ENCODE data around the gene GNAL.
"Not testable (repeated sequence)": the region's sequence is repeated elsewhere in the genome, so short reads cannot be mapped to it uniquely, and the experiment has no call there.

Gene GNAL

DNA sequence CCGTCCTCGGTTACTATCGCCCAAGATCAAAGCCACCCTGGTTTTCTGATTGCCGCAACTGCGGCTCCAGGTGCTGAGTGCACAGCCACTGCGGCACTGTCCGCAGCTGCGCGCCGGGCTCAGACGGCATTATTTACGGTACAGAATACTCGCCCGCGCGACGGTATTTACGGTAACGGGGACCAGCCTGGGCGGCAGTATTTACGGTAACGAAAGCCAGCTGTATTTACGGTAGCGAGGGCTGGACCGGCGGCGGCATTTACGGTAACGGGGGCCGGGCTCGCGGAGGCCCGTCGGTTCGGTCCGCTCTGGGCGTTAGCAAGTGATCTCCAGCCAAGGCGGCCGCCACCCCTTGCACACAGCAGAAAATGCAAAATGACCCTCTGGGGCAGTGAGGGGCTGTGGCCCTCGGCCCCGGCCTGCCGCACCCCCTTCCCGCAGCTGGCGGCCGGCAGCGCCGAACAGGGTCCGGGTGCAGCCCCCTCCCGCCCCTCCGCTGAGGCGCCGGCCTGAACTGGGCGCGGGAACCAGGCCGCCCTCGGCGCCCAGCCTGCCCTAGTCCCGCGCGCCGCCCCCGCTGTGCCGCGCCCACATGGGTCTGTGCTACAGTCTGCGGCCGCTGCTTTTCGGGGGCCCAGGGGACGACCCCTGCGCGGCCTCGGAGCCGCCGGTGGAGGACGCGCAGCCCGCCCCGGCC lies at the start of gene GNAL:
Gene GNAL, plus strand, starts transcription at position 293 of the 697 bp plus-strand sequence. Its CDS starts 300 bp downstream, at position 593.
- DNase-seq (ENCODE audit: low read depth): peak; percentile 10

DNA sequence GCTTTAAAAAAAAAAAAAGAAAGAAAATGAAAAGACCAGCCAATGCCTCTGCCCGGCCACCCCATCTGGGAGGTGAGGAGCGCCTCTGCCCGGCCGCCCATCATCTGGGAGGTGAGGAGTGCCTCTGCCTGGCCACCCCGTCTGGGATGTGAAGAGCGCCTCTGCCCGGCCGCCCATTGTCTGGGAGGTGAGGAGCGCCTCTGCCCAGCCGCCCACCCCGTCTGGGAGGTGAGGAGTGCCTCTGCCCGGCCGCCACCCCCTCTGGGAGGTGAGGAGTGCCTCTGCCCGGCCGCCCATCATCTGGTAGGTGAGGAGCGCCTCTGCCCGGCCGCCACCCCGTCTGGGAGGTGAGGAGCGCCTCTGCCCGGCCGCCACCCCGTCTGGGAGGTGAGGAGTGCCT lies 41.8 kb upstream of the GNAL start:
- DNase-seq (ENCODE audit: low read depth): not testable (repeated sequence)

DNA sequence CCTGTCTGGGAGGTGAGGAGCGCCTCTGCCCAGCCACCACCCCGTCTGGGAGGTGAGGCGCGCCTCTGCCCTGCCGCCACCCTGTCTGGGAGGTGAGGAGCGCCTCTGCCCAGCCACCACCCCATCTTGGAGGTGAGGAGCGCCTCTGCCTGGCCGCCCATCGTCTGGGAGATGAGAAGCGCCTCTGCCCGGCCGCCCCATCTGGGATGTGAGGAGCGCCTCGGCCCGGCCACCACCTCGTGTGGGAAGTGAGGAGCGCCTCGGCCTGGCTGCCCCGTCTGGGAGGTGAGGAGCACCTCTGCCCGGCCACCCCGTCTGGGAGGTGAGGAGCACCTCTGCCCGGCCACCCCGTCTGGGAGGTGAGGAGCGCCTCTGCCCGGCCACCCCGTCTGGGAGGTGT lies 41.3 kb upstream of the GNAL start:
- DNase-seq (ENCODE audit: low read depth): not testable (repeated sequence)

DNA sequence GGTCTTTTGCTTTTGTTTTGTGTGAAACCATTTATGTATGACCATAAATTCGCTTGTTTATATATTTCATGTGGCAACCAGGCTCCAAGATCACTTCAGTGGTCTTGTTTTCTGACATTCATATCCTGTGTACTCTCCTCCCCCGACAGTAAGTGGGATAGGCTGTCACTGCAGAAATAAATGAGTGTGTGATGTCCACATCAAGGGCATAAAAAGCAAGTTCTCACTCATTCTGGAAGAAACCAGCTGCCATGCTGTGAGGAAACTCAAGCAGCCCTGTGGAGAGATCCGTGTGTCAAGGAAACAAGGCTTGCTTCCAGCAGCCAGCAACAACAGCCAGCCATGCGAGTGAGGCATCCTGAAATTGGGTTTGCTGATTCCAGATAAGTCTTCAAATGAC lies 39.2 kb upstream of the GNAL start:
- DNase-seq (ENCODE audit: low read depth): no peak

DNA sequence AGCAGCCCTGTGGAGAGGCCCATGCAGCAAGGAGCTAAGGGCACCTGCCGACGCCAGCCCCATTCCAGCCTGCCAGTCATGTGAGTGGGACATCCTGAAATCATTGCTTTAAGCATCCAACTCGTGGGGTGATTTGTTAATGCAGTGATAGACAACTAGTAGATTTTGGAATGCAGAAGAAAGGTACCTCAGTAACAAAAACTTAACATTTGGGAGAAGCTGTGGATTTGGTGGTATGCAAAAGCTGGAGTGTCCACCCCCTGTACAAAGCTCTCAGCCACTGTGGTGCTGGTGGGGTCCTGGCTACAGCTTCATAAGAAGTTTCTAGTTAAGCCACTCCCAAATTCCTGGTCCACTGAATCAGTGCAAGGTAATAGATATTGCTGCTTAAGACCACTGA lies 37.2 kb upstream of the GNAL start:
- no peak for DNase-seq (ENCODE audit: low read depth)

DNA sequence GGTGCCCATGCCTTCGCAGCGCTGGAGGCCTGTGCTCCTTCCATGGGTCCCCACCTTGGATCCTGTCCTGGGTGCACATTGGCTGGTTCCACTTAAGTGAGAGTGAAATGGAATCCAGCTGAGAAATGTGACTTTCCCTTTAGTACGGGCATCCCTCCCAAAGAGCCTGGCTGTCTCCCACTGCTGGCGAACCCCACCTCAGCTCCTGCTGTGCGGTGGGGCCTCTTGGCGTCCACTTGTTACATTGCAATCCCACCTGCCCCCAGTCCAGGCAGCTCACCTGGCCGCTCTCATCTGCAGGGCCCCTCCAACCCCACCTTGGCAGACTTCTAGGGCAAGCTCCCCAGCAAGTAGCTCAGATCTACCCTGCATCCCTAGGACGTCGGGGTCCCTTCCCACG lies 35.5 kb upstream of the GNAL start:
- DNase-seq (ENCODE audit: low read depth): no peak

DNA sequence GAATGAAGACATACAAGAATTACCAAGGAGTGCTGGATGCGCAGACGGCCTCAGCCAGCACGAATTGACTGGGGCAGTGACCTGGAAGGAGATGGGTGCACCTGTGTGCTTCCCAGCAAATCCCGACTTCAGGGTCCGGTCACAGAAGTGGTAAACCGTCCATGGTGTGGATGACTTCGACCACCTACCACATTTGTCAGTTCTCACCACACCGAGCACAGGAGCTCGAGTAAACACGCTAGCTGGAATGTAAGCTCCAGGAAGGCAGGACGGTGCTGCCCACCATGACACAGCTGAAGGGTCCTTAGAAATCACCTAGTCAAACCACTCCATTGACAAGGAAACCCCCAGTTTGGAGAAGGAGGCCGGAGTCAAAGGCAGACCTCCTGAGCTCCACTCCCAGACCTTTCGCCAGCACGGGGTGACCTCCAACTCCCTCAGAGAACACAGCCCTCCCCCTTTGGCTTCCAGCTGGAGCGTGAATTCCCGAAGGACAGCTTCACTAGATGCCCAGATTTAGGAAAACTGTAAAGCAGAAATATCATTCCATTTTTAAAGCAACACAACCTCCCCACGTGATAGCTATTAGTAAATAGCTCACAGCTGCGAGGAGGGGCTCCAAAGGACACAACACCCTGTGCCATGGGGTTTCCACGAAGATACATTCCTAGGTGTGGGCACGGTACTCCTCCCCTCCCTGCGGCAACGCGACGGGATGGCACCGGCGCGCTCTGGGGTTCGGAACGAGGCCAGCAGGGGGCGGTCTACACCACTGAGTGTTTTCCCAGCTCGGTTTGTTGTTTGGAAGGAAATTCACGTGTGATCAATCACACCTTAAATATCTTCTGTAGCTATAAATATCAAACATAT lies 34.1 kb upstream of the GNAL start:
- DNase-seq (ENCODE audit: low read depth): no peak

DNA sequence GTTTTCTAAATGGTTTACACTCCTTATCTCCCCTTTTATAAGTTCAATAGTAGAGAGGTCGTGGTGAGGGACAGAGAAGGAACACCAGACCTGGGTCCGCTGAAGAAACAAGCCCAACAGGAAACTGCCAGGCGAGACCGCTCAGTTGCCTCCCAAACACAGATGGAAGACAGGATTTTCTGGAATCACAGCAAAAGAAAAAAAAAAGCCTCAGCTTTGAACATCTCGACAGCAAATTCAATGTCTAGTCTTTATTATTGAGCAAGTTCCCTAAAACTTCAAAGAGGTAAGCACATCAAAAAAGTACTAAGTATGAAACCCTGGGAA lies 33.5 kb upstream of the GNAL start:
- no peak for DNase-seq (ENCODE audit: low read depth)

DNA sequence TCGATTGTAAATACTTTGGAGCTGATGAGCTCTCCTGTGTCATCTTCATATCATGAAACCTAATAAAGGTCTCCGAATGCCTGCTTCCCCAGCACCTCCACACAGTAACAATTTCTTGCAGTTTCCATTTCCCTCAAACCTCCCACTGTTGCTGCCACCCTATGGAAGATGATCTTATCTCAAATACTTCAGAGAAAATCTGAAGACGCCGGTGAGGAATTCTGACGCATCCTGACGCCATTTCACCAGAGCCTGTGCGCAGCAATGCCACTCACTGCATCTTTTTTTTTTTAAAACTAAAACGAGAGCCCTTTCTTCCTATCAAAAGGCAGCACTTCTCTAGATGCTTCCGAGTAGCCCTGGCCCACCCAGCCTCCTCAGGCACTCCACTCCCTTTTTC lies 31.9 kb upstream of the GNAL start:
- no peak for DNase-seq (ENCODE audit: low read depth)

DNA sequence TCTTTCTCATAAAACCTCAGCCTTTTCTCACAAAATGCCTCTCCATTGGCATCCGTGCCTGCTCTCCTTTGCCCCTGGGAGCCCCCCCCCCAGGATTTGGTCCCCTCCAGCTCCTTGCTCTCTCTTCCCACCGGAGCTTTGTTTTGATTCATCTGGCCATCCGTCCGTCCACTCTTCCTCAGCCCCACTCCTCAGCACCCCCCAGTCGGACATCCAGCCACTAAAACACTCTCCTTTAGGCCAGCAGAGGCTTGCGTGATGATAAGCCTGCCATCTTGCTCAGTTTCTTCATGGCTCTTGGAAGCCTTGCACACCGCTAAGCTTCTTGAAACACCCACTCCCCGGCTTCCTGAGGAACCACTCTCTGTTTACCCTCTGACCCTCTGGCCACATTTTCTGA lies 31.5 kb upstream of the GNAL start:
- no peak for DNase-seq (ENCODE audit: low read depth)

DNA sequence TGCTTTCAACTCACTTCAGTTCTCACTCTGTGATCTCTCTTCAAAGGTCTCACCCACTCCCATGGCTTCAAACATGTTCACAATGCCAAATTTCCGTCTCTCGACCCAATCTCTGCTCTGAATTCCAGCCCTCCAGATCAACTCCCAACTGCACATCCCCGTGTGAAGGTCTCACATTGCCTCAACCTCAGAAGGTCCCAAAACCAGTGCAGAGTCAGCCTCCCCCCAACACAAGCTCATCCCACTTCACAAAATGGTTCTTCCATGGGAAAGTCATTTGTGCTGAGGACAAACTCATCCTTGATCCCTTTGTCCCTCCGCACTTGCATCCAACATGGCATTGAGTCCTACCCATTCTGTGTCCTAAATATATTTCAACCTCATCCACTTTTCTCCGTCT lies 31.0 kb upstream of the GNAL start:
- DNase-seq (ENCODE audit: low read depth): no peak

DNA sequence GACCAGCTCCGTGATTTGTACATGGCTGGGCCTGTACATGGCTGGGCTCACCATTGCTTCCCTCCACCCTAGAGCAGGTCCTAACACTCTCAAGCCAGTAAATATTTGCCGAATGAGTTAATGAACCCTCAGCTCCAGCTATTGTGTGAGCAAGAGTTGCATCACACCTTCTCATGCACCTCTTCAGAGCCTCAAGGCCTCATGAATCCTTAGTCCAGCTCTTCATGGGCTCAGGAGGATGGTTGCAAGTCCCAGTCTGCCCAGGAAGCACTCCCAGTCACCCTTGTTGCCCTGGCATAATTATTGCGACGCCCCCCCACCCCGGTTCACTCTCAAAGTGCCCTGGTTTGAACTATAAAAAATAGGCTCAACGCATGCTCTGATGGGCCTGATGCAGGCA lies 30.1 kb upstream of the GNAL start:
- DNase-seq (ENCODE audit: low read depth): no peak

DNA sequence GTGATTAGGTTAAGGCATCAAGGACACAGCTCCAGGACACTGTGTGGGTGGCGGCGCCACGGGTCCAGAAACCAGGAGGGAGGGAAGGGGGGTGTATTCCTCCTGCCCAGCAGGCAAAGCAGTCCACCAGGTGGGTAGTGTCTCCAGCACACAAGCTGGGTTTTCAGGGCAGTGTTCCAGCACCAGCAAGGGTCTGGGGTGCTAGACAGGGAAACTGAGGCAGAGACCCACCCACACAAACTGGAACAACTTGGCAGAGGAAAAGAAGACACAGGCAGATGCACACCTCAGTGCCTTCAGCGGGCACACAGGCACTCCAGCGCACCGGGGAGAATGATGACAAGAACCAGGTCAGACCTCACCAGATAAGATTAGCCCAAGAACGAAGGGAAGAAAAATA lies 28.4 kb upstream of the GNAL start:
- DNase-seq (ENCODE audit: low read depth): no peak

DNA sequence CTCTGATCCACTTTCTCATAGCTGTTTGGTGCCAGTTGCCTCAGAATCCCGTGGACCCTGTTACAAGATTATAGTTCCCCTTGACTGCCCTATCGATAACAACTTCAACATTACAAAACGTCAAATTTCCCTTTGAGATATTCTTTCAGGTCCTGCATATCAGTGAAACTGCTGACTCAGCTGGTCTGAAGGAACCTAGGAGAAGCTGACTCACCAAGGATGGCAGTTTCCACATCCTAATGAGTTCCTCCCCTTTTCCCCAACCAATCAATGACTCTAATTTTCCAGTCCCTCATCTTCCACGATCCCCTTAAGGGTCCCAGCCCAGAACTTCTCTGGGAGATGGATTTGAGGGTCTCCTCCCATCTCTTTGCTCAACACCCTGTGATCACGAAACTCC lies 27.6 kb upstream of the GNAL start:
- no peak for DNase-seq (ENCODE audit: low read depth)

DNA sequence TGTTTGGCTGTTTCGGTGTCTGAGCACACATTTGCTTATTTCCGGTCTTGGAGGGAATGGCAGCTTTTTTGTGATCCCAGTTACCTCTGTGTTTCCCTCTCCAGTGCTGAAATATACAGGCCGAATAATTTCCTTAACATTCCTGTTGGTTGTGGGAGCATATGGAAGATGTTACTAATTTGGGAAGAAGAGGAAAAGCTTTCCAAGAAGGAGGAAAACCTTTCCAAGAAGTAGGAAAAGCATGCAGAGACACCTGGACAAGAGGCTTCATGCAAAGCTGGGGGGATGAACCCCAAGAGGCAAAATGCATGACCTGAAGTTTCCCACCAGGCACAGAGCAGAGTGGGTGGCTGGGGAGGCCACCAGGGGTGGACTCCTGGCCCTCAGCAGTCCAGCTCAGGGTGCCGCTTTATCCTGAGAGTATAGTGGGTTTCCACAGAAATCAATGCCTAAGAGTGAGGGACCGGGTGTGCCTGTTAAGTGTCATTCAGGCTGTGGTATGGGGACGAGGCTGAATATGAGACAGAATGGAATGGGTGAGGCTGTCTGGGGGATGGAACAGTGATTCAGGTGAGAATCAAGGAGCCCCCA lies 25.5 kb upstream of the GNAL start:
- no peak for DNase-seq (ENCODE audit: low read depth)

DNA sequence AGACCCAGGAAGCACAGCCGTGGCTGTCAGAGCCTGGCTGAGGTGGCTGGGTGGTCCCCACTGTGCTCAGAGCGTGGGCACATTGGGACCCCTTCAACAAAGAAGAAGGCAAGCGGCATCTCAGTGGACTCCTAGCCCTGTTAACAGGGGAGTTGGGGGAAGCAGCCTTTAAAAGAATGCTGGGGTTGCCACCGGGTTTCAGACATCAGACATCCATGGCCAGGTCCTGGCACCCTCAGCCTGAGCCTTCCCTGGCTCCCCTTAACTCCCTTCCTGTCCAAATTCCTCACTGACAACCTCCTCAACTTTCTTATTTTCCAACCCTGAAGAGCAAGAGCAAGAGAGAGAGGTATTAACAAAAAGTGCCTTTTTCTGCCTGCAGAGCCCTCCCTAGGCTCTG lies 24.8 kb upstream of the GNAL start:
- no peak for DNase-seq (ENCODE audit: low read depth)

DNA sequence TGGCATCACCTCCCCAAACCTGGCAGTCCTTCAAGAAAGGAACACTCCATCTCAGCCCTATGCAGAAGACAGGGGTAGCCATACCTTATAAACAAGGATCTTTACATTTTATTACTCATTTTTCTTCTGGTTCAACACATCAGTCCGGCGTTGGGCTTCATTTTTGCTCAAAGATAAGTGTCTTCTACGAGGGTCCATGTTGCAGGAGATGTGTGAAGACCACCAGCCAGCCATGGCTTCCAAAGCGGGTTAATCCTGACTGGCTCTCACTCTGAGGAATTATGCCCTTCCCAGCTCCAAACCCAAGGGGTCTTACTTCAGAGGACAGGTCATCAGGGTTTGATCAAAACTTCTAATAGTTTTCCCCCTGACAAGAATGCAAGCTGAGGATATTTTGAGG lies 23.9 kb upstream of the GNAL start:
- no peak for DNase-seq (ENCODE audit: low read depth)

DNA sequence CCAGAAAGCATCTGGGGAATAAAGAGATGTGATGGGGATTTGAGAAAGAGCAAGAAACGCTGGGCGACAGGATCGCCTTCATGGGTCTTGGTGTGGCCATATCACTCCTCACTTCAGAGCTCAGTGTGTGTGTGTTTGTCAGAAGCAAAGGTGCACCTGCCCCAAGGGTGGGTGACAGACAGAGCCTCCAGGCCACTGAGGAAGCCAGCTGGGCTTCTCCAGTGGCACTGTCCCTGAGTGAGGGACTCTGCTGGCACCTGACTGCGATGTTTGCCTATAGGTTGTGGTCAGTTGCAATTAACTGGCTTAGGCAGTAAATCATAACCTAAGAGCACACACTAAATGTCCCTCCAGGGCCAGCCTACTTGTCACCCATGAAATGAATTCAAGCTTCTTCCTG lies 23.5 kb upstream of the GNAL start:
- no peak for DNase-seq (ENCODE audit: low read depth)

DNA sequence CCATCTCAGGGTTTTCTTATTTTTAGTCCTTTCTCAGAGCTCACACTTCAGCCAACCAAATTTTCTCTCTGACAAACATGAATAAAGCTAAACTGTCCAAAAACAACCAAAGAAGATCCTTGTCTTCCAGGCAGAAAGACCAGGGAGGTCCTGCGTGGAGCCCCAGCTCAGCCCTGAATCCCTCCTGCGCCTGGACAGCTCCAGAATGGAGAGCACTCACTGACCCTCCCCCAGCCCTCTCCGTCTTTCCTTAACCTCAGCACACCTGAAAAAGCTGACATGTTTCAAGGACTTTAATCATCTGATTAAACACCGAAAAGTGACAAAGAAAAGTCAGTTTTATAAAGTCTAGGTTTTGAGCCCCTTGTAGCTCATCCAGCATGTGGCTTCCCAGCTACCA lies 22.9 kb upstream of the GNAL start:
- no peak for DNase-seq (ENCODE audit: low read depth)

DNA sequence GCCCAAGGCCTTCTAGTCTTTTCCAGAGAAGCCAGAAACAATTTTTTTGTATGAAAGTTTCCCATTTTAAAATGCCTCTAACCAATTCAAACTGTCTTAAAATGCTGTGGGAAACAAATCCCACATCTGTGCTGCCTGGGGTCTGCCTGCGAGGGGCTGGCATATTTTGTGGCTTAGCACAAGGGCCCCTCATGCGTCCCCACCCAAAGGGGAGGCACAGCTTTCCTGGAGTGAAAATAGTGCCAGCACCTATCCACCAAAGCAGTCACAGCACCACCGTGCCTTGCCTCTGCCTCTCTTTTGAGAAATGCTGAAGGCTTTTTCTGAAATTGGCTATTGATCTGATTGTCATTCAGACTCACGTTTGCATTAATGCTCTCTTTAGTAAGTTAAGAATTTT lies 22.2 kb upstream of the GNAL start:
- DNase-seq (ENCODE audit: low read depth): no peak

DNA sequence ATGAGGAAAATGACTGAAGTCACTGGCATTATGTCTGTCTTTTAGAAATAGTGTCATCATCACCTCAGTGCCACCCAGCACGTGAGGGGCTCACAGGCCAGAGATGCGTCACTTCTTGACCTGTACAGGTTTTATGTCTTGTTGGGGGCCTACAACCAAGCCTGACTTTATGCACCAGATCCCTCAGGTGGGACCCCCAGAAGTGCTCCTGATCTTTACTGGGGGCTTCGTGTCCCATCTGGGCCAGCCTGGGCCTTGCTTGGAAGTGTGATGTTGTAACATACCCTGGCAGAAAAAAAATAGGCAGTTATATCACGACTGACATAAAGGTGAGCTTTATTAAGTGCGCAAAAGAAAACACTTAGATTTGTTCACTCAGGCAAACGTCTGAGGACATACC lies 21.5 kb upstream of the GNAL start:
- no peak for DNase-seq (ENCODE audit: low read depth)

DNA sequence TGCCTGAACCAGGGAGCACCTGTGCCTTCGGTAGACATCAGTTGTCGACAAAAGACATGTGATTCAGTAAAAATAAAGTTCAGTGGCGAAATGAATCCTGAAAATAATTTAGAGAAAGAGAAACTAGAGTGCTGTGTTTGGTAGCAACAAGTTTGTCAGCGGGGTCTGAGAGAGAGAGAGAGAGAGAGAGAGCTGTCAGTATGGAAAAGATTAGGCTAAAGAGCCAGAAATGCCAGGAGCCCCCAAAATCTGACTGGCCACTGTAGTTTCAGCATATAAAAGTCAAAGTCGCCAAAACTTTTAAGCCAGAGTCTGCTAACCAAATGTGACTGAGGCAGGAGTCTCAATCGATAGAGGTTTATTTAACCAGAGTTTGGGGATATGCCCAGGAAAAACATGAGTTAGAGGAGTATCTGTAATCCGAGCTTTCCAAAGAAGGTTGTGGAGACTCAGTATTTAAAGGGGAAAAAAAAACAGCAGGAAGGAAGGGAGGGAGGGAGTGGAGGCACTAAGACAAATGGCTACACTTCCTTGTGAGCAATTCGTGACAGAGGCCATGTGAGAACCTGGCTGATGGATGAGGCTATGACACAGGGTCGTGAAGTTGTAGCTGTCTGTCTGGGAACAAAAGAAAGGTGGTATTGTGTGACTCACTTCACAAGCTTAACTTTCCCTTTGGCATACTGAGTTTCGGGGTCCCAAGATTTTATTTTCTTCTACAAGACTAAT lies 20.5 kb upstream of the GNAL start:
- DNase-seq (ENCODE audit: low read depth): no peak

Measured in GM04503 (cell line).